GM19099 (cell line): ENCODE results near the gene SYT13.

Source experiments
- POLR2A ChIP-seq: IDR thresholded peaks from 3 replicates; pipeline ENCODE4 v1.6.1; 2011; ENCODE audit warnings: low read depth; ENCODE audit not compliant: insufficient read length; ENCODE audit errors: extremely low read depth

Gene SYT13

DNA sequence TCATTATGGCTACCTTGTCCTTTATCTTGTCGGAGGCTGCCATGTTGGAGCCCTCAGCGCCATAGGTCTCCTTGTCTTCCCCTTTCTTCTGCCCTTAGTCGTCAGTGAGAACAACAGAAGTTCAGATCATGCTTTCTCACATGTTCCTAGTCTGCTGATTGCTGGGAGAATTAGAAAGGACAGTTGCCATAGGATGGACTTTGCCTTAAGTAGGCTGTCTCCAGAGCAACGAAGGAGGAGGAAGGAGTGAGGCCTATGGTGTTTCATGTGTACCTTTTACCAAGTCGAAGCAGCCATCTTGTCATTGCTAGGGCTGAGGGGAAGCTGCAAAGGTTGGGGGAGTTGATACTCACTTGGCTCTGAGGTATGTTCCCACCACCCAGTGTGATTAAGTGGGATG lies 62.6 kb downstream of the SYT13 start:
- no peak for TF ChIP-seq POLR2A

GRCh38 chr11:45219411-45219810 lies 66.7 kb downstream of the SYT13 start:
- no peak for TF ChIP-seq POLR2A

DNA sequence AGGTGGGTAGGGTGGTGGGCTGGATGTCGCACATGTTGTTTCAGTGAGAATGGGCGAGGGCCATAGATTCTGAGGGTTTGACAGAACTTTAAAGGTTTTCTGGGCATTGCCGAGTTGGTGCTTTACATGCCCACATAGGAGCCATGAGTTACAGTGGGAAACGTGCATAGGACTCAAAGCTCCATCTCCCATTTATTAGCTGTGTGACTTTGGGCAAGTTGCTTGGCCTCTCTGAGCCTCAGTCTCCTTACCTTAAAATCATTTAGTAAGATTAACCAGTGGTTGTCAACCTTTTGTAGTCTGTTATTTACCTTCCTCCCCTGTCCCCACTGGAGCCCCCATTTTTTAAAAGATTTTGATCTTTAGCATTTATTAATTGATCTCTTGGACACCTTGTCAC lies 67.4 kb downstream of the SYT13 start:
- no peak for TF ChIP-seq POLR2A

GRCh38 chr11:45217991-45218390 lies 68.2 kb downstream of the SYT13 start:
- no peak for TF ChIP-seq POLR2A

DNA sequence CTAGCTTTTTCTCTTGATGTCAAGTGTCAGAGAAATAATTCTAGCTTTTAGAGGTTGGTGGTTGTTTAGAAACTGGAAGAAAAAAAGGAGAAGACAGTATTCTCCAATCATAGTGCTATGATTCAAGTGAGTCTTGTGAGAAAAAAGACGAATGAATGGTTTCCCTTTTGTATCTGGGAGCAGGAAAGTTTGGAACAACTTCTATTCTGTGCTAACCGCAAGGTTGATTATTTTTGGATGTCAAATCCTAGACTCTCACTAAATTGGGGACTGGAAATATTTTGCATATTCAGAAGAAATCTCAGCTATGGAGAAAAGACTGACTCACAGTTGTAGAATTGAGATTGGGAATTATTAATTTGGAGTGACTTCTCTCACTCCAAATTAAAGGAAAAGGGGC lies 69.2 kb downstream of the SYT13 start:
- no peak for TF ChIP-seq POLR2A

GRCh38 chr11:45216031-45216430 lies 70.1 kb downstream of the SYT13 start:
- no peak for TF ChIP-seq POLR2A

DNA sequence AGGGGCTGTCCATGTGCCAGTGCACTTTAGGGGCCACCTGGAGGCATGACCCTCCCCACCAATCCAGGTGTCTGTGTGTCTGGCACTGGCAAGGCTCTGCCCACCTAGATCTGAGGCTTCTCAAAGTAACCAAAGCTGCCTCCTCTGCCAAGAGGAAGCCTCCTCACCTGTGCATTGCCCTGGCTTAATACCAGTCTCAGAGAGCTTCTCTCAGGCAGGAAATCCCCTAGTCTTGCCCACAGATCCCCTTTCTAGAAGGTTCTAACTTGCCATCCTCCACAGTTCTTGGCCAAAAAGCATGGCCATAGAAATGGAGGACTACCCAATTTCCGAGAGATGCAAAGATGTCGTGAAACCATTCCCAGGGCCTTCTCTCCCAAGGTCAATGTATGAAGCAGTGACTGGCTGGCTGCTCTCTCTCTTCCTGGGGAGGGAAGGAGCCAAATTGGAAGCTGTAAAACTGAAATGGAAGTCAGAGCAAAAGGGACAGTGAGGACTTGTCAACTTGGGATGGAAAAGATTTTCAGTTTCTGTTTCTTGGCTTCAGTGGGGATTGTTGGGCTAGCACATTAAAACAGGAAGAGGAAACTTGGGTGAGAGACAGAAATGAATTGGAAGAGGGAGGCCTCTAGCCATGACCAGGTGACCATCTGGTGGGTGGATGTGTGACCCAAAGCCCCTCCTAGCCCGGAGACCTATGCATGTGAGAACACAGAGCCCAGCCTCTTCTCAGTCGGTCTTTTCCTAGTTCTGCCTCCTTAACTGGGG lies 70.9 kb downstream of the SYT13 start:
- no peak for TF ChIP-seq POLR2A

DNA sequence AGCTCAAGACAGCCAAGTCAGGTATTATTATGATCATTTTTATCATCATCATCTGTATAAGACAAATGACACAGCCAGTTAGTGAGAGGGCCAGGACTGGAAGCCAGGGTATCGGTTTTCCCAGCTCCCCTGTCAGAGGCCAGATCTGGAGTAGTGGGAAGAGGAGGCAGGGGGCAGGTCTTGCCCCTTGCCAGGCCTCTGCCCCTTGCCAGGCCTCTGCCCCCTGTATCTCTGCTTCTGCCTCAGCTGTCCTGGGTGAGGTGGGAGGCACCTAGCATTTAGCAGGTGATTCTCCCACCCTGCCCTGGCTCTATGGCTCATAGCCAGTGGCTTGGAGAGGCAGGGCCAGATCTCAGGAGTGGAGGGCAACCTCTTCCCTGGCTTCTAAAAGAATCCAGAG lies 72.4 kb downstream of the SYT13 start:
- TF ChIP-seq POLR2A, result no peak

GRCh38 chr11:45213316-45213665 lies 72.8 kb downstream of the SYT13 start:
- TF ChIP-seq POLR2A, result no peak

DNA sequence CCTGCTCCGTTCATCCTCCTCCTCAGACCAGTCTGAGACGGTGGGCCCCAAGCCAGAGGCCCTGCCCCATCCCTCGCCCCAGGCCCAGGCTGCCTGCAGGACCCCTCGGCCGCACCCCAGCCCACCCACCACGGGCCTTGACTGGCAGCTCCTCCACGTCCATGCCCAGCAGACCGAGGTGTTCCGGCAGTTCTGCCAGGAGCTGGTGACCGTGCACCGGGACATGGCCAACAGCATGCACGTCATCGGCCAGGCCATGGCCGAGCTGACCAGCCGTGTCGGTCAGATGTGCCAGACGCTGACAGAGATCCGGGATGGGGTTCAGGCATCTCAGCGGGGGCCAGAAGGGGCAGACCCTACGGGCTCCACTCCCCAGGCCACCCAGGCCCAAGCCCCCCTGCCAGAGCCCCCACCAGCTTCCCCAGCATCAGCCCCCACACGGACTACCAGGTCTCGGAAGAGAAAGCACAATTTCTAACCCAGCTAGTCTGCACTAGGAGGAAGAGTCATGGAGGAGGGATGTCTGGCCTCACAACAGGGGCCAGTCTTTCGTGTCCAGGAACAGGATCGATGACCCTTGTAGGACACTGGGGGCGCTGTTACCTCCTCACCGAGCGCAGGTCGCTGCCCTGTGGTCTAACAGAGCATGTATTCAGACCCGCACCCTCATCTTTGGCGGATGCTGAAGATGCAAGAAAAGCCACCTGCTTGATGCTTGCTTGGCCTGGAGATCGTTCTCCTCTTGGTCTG lies 73.4 kb downstream of the SYT13 start:
- TF ChIP-seq POLR2A, result no peak

- TF ChIP-seq POLR2A, result no peak
Measured at GRCh38 chr11:45211732-45212131, 74.4 kb downstream of the SYT13 start.

GRCh38 chr11:45210846-45211245 lies 75.3 kb downstream of the SYT13 start:
- TF ChIP-seq POLR2A, result no peak

- TF ChIP-seq POLR2A, result no peak
Measured at GRCh38 chr11:45209891-45210699, 76.0 kb downstream of the SYT13 start.

DNA sequence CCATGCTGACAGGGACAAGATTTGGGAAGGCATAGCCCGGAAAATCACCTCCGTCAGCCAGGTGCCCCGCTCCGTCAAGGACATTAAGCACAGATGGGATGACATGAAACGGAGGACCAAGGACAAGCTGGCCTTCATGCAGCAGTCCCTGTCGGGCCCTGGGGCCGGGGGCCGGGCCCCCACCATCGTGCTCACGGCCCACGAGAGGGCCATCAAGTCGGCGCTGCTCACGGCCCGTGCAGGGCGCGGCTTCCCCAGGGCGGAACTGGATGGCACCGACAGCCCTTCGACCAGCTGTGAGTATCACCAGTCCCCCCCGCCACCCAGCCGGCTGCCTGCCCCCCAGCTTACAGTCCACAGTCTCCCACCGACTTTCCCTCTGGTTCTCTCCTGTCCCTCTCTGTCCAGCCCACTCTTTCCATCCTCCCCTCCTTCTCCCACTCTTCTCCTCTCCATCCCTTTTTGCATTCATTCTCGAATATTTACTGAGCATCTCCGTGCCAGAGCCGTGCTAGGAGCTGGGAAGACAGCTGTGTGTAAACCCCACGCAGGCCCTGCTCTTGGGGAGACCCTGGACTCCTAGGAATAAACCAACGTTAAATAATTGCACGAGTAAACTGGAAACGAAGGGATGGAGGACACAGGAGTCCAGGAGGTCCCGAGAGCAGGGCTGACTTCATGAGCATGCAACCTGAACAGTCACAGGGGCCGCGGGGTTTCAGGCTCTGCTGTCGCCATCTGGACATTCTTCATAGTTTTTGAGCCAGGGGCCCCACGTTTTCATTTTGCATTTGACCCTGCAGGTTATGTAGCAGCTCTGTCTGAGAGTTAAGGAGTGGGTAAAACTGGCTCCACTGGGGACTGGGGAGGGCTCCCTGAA lies 76.9 kb downstream of the SYT13 start:
- TF ChIP-seq POLR2A, result no peak

- TF ChIP-seq POLR2A, result no peak
Measured at GRCh38 chr11:45208135-45208534, 78.0 kb downstream of the SYT13 start.
